Glutamatergic neuron (in vitro differentiated cells): Measurements from ENCODE around the gene SPOCK2. TPM values are rescaled to one million over a fixed set of nuclear protein-coding genes. Genes with fewer than 3 reads are reported as not detected.
"Not testable (repeated sequence)": the region's sequence is repeated elsewhere in the genome, so short reads cannot be mapped to it uniquely, and the experiment has no call there.

Experiments
- DNase-seq: peaks from one replicate; pipeline ENCODE4 v3.0.0; 2022
- H3K27ac Mint-ChIP-seq: one replicate; pipeline ENCODE4 v1.8.0; 2020; ENCODE audit warnings: mild to moderate bottlenecking, mixed read lengths, inconsistent platforms; ENCODE audit not compliant: unreplicated experiment
- H3K27me3 Mint-ChIP-seq: one replicate; pipeline ENCODE4 v1.8.0; 2020; ENCODE audit warnings: mild to moderate bottlenecking, moderate library complexity, mixed read lengths, inconsistent platforms; ENCODE audit not compliant: unreplicated experiment
- H3K36me3 Mint-ChIP-seq: one replicate; pipeline ENCODE4 v1.8.0; 2020; ENCODE audit warnings: mild to moderate bottlenecking, mixed read lengths, inconsistent platforms; ENCODE audit not compliant: unreplicated experiment
- H3K4me1 Mint-ChIP-seq: one replicate; pipeline ENCODE4 v1.8.0; 2020; ENCODE audit warnings: mild to moderate bottlenecking, low read depth, mixed read lengths, inconsistent platforms; ENCODE audit not compliant: unreplicated experiment
- H3K4me3 Mint-ChIP-seq: one replicate; pipeline ENCODE4 v1.8.0; 2020; ENCODE audit warnings: mild to moderate bottlenecking, mixed read lengths, inconsistent platforms; ENCODE audit not compliant: unreplicated experiment
- H3K9me3 Mint-ChIP-seq: one replicate; pipeline ENCODE4 v1.8.0; 2020; ENCODE audit warnings: mild to moderate bottlenecking, moderate library complexity, mixed read lengths, inconsistent platforms; ENCODE audit not compliant: unreplicated experiment
- total RNA-seq: library from RNA; stranded (reverse); fragmentation: NEBNext Ultra II Directional; extraction: Animal tissue kit (Norgen Biotek cat#: 25700); gene quantifications from one replicate; pipeline ENCODE4 v1.2.1, GENCODE V29; 2021; ENCODE audit not compliant: unreplicated experiment
- TF ChIP-seq, protein P1 (sequence below): fragments of 200-600 bp; sonication (generic); IDR thresholded peaks from one replicate; pipeline ENCODE4 v1.5.0; 2021; ENCODE audit not compliant: partially characterized antibody, unreplicated experiment

SPOCK2 gene
- total RNA-seq, 1 donor from 2014 or later, result 362 TPM

GRCh38 chr10:72037811-72038210 lies 50.5 kb downstream of the SPOCK2 start:
- H3K9me3 Mint-ChIP-seq, result no peaks in the 10 kb centered on the region
- H3K36me3 Mint-ChIP-seq, result no peaks in the 10 kb centered on the region
- H3K4me3 Mint-ChIP-seq, result no peak overlapping the region
- peaks cover 2% of the 10 kb centered on the region for H3K27me3 Mint-ChIP-seq
- H3K4me1 Mint-ChIP-seq, result peaks cover 2% of the 10 kb centered on the region
- no peak for DNase-seq
- TF ChIP-seq, protein P1, sequence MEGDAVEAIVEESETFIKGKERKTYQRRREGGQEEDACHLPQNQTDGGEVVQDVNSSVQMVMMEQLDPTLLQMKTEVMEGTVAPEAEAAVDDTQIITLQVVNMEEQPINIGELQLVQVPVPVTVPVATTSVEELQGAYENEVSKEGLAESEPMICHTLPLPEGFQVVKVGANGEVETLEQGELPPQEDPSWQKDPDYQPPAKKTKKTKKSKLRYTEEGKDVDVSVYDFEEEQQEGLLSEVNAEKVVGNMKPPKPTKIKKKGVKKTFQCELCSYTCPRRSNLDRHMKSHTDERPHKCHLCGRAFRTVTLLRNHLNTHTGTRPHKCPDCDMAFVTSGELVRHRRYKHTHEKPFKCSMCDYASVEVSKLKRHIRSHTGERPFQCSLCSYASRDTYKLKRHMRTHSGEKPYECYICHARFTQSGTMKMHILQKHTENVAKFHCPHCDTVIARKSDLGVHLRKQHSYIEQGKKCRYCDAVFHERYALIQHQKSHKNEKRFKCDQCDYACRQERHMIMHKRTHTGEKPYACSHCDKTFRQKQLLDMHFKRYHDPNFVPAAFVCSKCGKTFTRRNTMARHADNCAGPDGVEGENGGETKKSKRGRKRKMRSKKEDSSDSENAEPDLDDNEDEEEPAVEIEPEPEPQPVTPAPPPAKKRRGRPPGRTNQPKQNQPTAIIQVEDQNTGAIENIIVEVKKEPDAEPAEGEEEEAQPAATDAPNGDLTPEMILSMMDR, result no peak
- no peak overlapping the region for H3K27ac Mint-ChIP-seq

DNA sequence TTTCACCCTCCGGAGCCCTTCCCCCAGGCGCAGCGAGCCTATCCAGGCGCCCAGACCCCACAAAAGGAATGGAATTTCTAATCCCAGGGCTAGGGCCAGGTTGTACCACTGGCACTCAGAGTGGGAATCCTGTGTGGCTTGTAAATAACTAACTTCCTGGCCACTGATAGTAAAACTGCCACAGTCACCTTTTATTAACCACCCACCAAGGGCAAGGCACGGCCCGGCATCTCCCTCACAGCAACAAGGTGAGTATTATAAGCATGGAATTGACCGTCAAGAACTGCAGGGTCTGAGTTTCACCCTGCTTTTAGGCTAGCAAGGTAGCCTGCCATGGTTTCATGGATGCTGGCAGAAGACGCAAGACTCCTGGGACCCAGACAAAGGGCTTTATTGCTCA lies 51.1 kb downstream of the SPOCK2 start:
- Mint-ChIP-seq H3K27me3 (peaks cover 2% of the 10 kb centered on the region), H3K27ac (no peak overlapping the region), H3K4me1 (peaks cover 2% of the 10 kb centered on the region), H3K4me3 (no peak overlapping the region), H3K36me3 (no peaks in the 10 kb centered on the region), H3K9me3 (no peaks in the 10 kb centered on the region)
- no peak for DNase-seq
- TF ChIP-seq, protein P1, result no peak

DNA sequence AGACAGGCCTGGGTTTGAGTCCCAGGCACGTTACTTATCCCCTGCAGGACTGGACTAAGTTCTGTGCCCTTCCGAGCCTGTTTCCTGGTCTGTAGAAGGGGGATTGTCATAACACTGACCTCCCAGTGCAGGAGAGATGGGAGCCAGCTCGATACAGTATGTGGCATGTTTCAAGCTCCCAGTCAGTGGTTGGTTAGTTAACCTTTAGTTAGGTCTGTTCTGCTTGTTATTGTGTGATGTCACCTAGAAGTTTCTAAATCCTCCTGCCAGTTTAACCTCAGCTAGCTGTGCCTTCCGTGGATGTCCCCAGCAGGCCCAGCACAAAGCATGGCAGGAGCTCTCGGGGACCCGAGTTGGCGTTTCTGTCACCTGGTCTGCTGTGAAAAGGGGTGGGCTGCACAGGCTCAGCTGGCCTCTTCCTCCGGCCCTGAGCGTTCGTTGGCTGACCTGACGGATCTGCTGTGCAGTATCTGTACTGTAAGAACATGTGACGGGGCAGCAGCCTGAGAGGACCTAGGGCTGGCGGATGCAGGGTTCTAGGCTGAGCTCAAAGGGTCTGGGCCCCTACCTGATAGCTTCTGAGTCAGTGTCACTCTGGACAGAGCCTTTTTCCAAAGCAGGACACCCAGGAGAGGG lies 53.0 kb downstream of the SPOCK2 start:
- no peaks in the 10 kb centered on the region for H3K36me3 Mint-ChIP-seq
- H3K27ac Mint-ChIP-seq, result no peak overlapping the region
- DNase-seq, result no peak
- H3K27me3 Mint-ChIP-seq, result peaks cover 2% of the 10 kb centered on the region
- TF ChIP-seq, protein P1, result no peak
- H3K4me3 Mint-ChIP-seq, result no peak overlapping the region
- peaks cover 4% of the 10 kb centered on the region for H3K4me1 Mint-ChIP-seq
- H3K9me3 Mint-ChIP-seq, result no peaks in the 10 kb centered on the region

- peaks cover 2% of the 10 kb centered on the region for H3K27me3 Mint-ChIP-seq
- no peak for DNase-seq
- H3K9me3 Mint-ChIP-seq, result no peaks in the 10 kb centered on the region
- no peak overlapping the region for H3K4me3 Mint-ChIP-seq
- peaks cover 4% of the 10 kb centered on the region for H3K4me1 Mint-ChIP-seq
- TF ChIP-seq, protein P1, result no peak
- no peak overlapping the region for H3K27ac Mint-ChIP-seq
- no peaks in the 10 kb centered on the region for H3K36me3 Mint-ChIP-seq
These were observed 53.6 kb downstream of the SPOCK2 start for GRCh38 chr10:72034761-72035160.

DNA sequence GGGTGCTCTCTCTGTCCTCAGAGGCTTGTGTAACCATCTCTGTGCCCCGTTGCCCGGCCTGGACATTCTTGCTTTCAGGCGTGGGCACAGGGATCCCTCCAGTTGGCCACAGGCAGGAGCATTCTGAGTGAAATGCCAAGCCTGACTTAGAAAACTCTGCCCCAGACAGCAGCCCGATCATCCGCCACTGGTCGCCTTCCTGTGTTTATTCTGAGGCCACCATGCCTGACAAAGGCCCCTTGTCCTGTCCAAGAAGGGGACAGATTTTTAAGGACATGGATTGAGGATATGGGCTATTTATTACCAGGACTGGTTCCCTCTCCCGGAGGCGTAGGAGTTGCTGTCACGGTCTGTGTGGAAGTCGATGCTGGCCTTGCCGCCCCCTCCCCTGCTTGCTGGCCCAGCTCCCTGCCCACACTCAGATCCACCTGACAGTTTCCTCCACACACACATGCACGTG lies 54.3 kb downstream of the SPOCK2 start:
- Mint-ChIP-seq H3K4me1 (peaks cover 4% of the 10 kb centered on the region), H3K36me3 (no peaks in the 10 kb centered on the region), H3K9me3 (no peaks in the 10 kb centered on the region), H3K4me3 (no peak overlapping the region), H3K27me3 (peaks cover 2% of the 10 kb centered on the region), H3K27ac (no peak overlapping the region)
- DNase-seq, result no peak
- TF ChIP-seq, protein P1, result no peak

- H3K36me3 Mint-ChIP-seq, H3K27ac Mint-ChIP-seq, H3K4me1 Mint-ChIP-seq, H3K27me3 Mint-ChIP-seq, H3K4me3 Mint-ChIP-seq, DNase-seq, H3K9me3 Mint-ChIP-seq: not testable (repeated sequence)
These were observed 55.8 kb downstream of the SPOCK2 start for GRCh38 chr10:72032409-72033162.
